ENCODE data around the gene SNHG17. TPM values are rescaled to one million over a fixed set of nuclear protein-coding genes. Genes with fewer than 3 reads are reported as not detected.
A peak's percentile ranks its signal among the peaks of the same experiment; 100 is the strongest.
"Not testable (repeated sequence)": the region's sequence is repeated elsewhere in the genome, so short reads cannot be mapped to it uniquely, and the experiment has no call there.

Gene SNHG17
- total RNA-seq, 2 donors from 2014 or later: 8.9 to 38.9 TPM

GRCh38 chr20:38445901-38446425, 10.8 kb upstream of the SNHG17 start:
- Histone ChIP-seq H3K36me3 (peaks cover 12% of the 10 kb centered on the region), H3K27me3 (replicated peaks; ENCODE audit: insufficient read depth) (no peaks in the 10 kb centered on the region), H3K9me3 (no peaks in the 10 kb centered on the region), H3K4me1 (ENCODE audit: control insufficient read depth in 1 of 2, low read depth in 2 of 2) (peaks cover 8 to 9% of the 10 kb centered on the region in 2 donors), H3K27ac (peak overlapping the region; percentile 24 to 77), H3K4me3 (peak overlapping the region; percentile 84)
- ATAC-seq (ENCODE audit: insufficient number of reproducible peaks, low FRiP score, low read depth): no peak
- DNase-seq (ENCODE audit: low spot score): no peak
- no peak for TF ChIP-seq CTCF (IDR thresholded peaks at IDR 0.05)

- Histone ChIP-seq H3K4me3 (no peak overlapping the region), H3K27ac (no peak overlapping the region), H3K9me3 (no peaks in the 10 kb centered on the region), H3K36me3 (peaks cover 10% of the 10 kb centered on the region), H3K4me1 (ENCODE audit: control insufficient read depth in 1 of 2, low read depth in 2 of 2) (peaks cover 8 to 9% of the 10 kb centered on the region in 2 donors), H3K27me3 (replicated peaks; ENCODE audit: insufficient read depth) (no peaks in the 10 kb centered on the region)
- TF ChIP-seq CTCF (IDR thresholded peaks at IDR 0.05): no peak
- DNase-seq (ENCODE audit: low spot score): no peak
- ATAC-seq (ENCODE audit: insufficient number of reproducible peaks, low FRiP score, low read depth): no peak
These were observed 10.3 kb upstream of the SNHG17 start for GRCh38 chr20:38445381-38445796.

- H3K4me1 ChIP-seq (ENCODE audit: control insufficient read depth in 1 of 2, low read depth in 2 of 2): peaks cover 0 to under 1% of the 10 kb centered on the region in 2 donors
- H3K27ac ChIP-seq: no peak overlapping the region
- TF ChIP-seq CTCF (IDR thresholded peaks at IDR 0.05): no peak
- no peak overlapping the region for H3K4me3 ChIP-seq
- H3K36me3 ChIP-seq: no peaks in the 10 kb centered on the region
- H3K9me3 ChIP-seq: no peaks in the 10 kb centered on the region
- ATAC-seq (ENCODE audit: insufficient number of reproducible peaks, low FRiP score, low read depth) (no peak), DNase-seq (ENCODE audit: low spot score) (no peak)
- H3K27me3 ChIP-seq (replicated peaks; ENCODE audit: insufficient read depth): no peaks in the 10 kb centered on the region
These were observed 6.8 kb upstream of the SNHG17 start for GRCh38 chr20:38441916-38442315.

GRCh38 chr20:38441110-38441509, 6.0 kb upstream of the SNHG17 start:
- not testable (repeated sequence) for H3K4me1 ChIP-seq (ENCODE audit: control insufficient read depth in 1 of 2, low read depth in 2 of 2); H3K4me3 ChIP-seq; DNase-seq (ENCODE audit: low spot score); H3K9me3 ChIP-seq; ATAC-seq (ENCODE audit: insufficient number of reproducible peaks, low FRiP score, low read depth); H3K27ac ChIP-seq; H3K27me3 ChIP-seq (replicated peaks; ENCODE audit: insufficient read depth); H3K36me3 ChIP-seq

GRCh38 chr20:38437796-38438195, 2.7 kb upstream of the SNHG17 start:
- Histone ChIP-seq H3K4me1 (ENCODE audit: control insufficient read depth in 1 of 2, low read depth in 2 of 2) (peaks cover 7 to 13% of the 10 kb centered on the region in 2 donors), H3K4me3 (no peak overlapping the region), H3K9me3 (no peaks in the 10 kb centered on the region), H3K27me3 (replicated peaks; ENCODE audit: insufficient read depth) (no peaks in the 10 kb centered on the region), H3K27ac (no peak overlapping the region), H3K36me3 (peaks cover 8% of the 10 kb centered on the region)
- DNase-seq (ENCODE audit: low spot score) (no peak), ATAC-seq (ENCODE audit: insufficient number of reproducible peaks, low FRiP score, low read depth) (no peak)
- no peak for TF ChIP-seq CTCF (IDR thresholded peaks at IDR 0.05)

- Histone ChIP-seq H3K9me3 (no peaks in the 10 kb centered on the region), H3K27me3 (replicated peaks; ENCODE audit: insufficient read depth) (no peaks in the 10 kb centered on the region), H3K4me3 (peak overlapping the region; percentile 88), H3K36me3 (peaks cover 29% of the 10 kb centered on the region), H3K27ac (no peak overlapping the region), H3K4me1 (ENCODE audit: control insufficient read depth in 1 of 2, low read depth in 2 of 2) (peaks cover 7 to 13% of the 10 kb centered on the region in 2 donors)
- no peak for DNase-seq (ENCODE audit: low spot score)
- ATAC-seq (ENCODE audit: insufficient number of reproducible peaks, low FRiP score, low read depth): no peak
- no peak for TF ChIP-seq CTCF (IDR thresholded peaks at IDR 0.05)
These were observed 419 bp upstream of the SNHG17 start for GRCh38 chr20:38435555-38435939.

All from thoracic aorta (tissue), 2 donors.